Natural killer cell (primary cell): ENCODE data around the gene ASGR1. TPM values are rescaled to one million over a fixed set of nuclear protein-coding genes. Genes with fewer than 3 reads are reported as not detected.
"Not testable (repeated sequence)": the region's sequence is repeated elsewhere in the genome, so short reads cannot be mapped to it uniquely, and the experiment has no call there.

Source experiments
- ATAC-seq, 3 donors: fragments of 150-1000 bp in 2 of 3; fragments of 200-7000 bp in 1 of 3; cut with Tn5 transposase; 1 replicate in 1 of 3; 2 replicates in 2 of 3; pipeline ENCODE4 v1.10.0; 2021; ENCODE audit warnings: mild to moderate bottlenecking in 2 of 3, moderate library complexity in 2 of 3
- DNase-seq, 2 donors: peaks; one replicate each; pipeline versions ENCODE4 v3.0.0 to v3.0.0-alpha.2; 2013 to 2021; ENCODE audit warnings: mixed read lengths in 1 of 2
- H3K27ac ChIP-seq: one replicate; pipeline ENCODE4 v1.5.1; 2013; ENCODE audit warnings: mild to moderate bottlenecking, low read length
- H3K27me3 ChIP-seq: one replicate; pipeline ENCODE4 v1.6.1; 2013; ENCODE audit warnings: low read length; ENCODE audit not compliant: control insufficient read depth, insufficient read depth
- H3K36me3 ChIP-seq: one replicate; pipeline ENCODE4 v1.6.1; 2013; ENCODE audit warnings: low read length; ENCODE audit not compliant: control insufficient read depth, insufficient read depth
- H3K4me1 ChIP-seq: one replicate; pipeline ENCODE4 v1.6.1; 2013; ENCODE audit warnings: low read length; ENCODE audit not compliant: control insufficient read depth, insufficient read depth
- H3K4me3 ChIP-seq: one replicate; pipeline ENCODE4 v1.5.1; 2013; ENCODE audit warnings: low read length
- H3K9me3 ChIP-seq: one replicate; pipeline ENCODE4 v1.6.1; 2013; ENCODE audit warnings: low read length; ENCODE audit not compliant: control insufficient read depth, insufficient read depth
- H3K27ac Mint-ChIP-seq, 2 donors: one replicate each; pipeline ENCODE4 v1.8.0; 2022; ENCODE audit warnings: mild to moderate bottlenecking in 2 of 2, mixed read lengths in 2 of 2, moderate library complexity in 1 of 2
- H3K27me3 Mint-ChIP-seq, 2 donors: one replicate each; pipeline ENCODE4 v1.8.0; 2022; ENCODE audit warnings: low read depth in 2 of 2, mixed read lengths in 2 of 2
- H3K36me3 Mint-ChIP-seq: one replicate; pipeline ENCODE4 v1.8.0; 2022; ENCODE audit warnings: mixed read lengths
- H3K4me1 Mint-ChIP-seq, 2 donors: one replicate each; pipeline ENCODE4 v1.8.0; 2022; ENCODE audit warnings: mixed read lengths in 2 of 2
- H3K4me3 Mint-ChIP-seq: one replicate; pipeline ENCODE4 v1.8.0; 2022; ENCODE audit warnings: mild to moderate bottlenecking, moderate library complexity, mixed read lengths
- H3K9me3 Mint-ChIP-seq, 2 donors: one replicate each; pipeline ENCODE4 v1.8.0; 2022; ENCODE audit warnings: mixed read lengths in 2 of 2
- CTCF ChIP-seq: fragments of 200-600 bp; IDR thresholded peaks from one replicate; pipeline ENCODE4 v1.8.0; 2022; ENCODE audit warnings: antibody characterized with exemption
- WGBS: methylation state at CpG from one replicate; pipeline ENCODE4 v1.1.7; 2013; ENCODE audit warnings: missing lambda C conversion rate; ENCODE audit not compliant: insufficient coverage; 5-methylcytosine and 5-hydroxymethylcytosine counted together
- intact Hi-C: fragments of 100-400 bp; cut with micrococcal nuclease; formaldehyde crosslinking; loops from one replicate; pipeline ENCODE4 v1.14.2; 2022
- total RNA-seq, 4 donors: library from RNA; stranded (reverse); fragments of 120-200 nt in 1 of 4; gene quantifications; one replicate each; pipeline versions ENCODE4 v1.2.3 to v1.2.4, GENCODE V29; 2013 to 2022

ASGR1 gene
- total RNA-seq, 3 donors from 2014 or later (not counting 1 experiment from before 2014, with no cell fraction given), result 0.35 to 1.4 TPM; not detected in 1

- H3K9me3 ChIP-seq, H3K27me3 ChIP-seq, ATAC-seq, H3K36me3 ChIP-seq, H3K4me3 ChIP-seq, H3K27ac Mint-ChIP-seq, intact Hi-C loops, H3K4me1 Mint-ChIP-seq, H3K36me3 Mint-ChIP-seq, H3K4me1 ChIP-seq, H3K4me3 Mint-ChIP-seq, H3K27ac ChIP-seq, H3K9me3 Mint-ChIP-seq, DNase-seq: not testable (repeated sequence)
- peaks cover 0 to 11% of the 10 kb centered on the region in 2 donors for H3K27me3 Mint-ChIP-seq
- WGBS, result 95% methylated on average over 9 of the region's 10 CpGs
These were observed 10.2 kb downstream of the ASGR1 start for GRCh38 chr17:7168841-7169564.

- intact Hi-C loops, result no loop called here
- H3K4me1 ChIP-seq, result no peaks in the 10 kb centered on the region
- WGBS, result 87% methylated on average over 4 of the region's 4 CpGs
- Mint-ChIP-seq H3K9me3 (peaks cover 0 to 6% of the 10 kb centered on the region in 2 donors), H3K27ac (no peak overlapping the region), H3K36me3 (no peaks in the 10 kb centered on the region), H3K27me3 (peaks cover 0 to 11% of the 10 kb centered on the region in 2 donors), H3K4me1 (peaks cover 0 to 4% of the 10 kb centered on the region in 2 donors), H3K4me3 (no peak overlapping the region)
- H3K4me3 ChIP-seq, result no peak overlapping the region
- H3K9me3 ChIP-seq, result peaks cover 3% of the 10 kb centered on the region
- ATAC-seq (no peak), DNase-seq (no peak)
- H3K36me3 ChIP-seq, result no peaks in the 10 kb centered on the region
- H3K27ac ChIP-seq, result no peak overlapping the region
- TF ChIP-seq CTCF, result no peak
- no peaks in the 10 kb centered on the region for H3K27me3 ChIP-seq
These were observed 11.3 kb downstream of the ASGR1 start for GRCh38 chr17:7167832-7168231.

GRCh38 chr17:7166873-7167272 is 12.3 kb downstream of the ASGR1 start:
- Mint-ChIP-seq H3K27me3 (peaks cover 0 to 11% of the 10 kb centered on the region in 2 donors), H3K4me3 (no peak overlapping the region), H3K27ac (no peak overlapping the region), H3K4me1 (peaks cover 0 to 4% of the 10 kb centered on the region in 2 donors), H3K36me3 (no peaks in the 10 kb centered on the region), H3K9me3 (peaks cover 0 to 6% of the 10 kb centered on the region in 2 donors)
- Histone ChIP-seq H3K9me3 (peaks cover 3% of the 10 kb centered on the region), H3K27ac (no peak overlapping the region), H3K36me3 (no peaks in the 10 kb centered on the region), H3K4me3 (no peak overlapping the region), H3K27me3 (no peaks in the 10 kb centered on the region), H3K4me1 (no peaks in the 10 kb centered on the region)
- ATAC-seq (no peak), DNase-seq (no peak)
- WGBS, result 91% methylated on average over 7 of the region's 7 CpGs
- TF ChIP-seq CTCF, result no peak
- intact Hi-C loops, result no loop called here

- H3K27ac ChIP-seq, ATAC-seq, H3K4me1 ChIP-seq, H3K36me3 Mint-ChIP-seq, H3K36me3 ChIP-seq, H3K9me3 ChIP-seq, DNase-seq, H3K4me3 ChIP-seq, intact Hi-C loops, H3K27ac Mint-ChIP-seq, H3K27me3 ChIP-seq, H3K9me3 Mint-ChIP-seq, H3K4me3 Mint-ChIP-seq, H3K4me1 Mint-ChIP-seq: not testable (repeated sequence)
- WGBS, result 71% methylated on average over 10 of the region's 10 CpGs
- peaks cover 14 to 21% of the 10 kb centered on the region in 2 donors for H3K27me3 Mint-ChIP-seq
These were observed 19.6 kb downstream of the ASGR1 start for GRCh38 chr17:7159571-7159970.

DNA sequence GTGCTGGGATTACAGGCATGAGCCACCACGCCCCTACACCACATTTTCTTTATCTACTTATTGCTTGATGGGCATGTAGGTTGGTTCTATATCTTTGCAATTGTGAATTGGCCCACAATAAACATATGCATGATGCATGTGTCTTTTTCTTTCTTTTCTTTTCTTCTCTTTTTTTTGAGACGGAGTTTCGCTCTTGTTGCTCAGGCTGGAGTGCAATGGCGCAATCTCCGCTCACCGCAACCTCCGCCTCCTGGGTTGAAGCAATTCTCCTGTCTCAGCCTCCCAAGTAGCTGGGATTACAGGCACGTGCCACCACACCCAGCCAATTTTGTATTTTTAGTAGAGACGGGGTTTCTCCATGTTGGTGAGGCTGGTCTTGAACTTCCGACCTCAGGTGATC is 20.7 kb downstream of the ASGR1 start:
- H3K9me3 ChIP-seq, H3K27ac Mint-ChIP-seq, H3K4me3 Mint-ChIP-seq, DNase-seq, H3K27me3 ChIP-seq, H3K9me3 Mint-ChIP-seq, H3K4me1 ChIP-seq, H3K36me3 Mint-ChIP-seq, H3K27ac ChIP-seq, H3K4me1 Mint-ChIP-seq, H3K4me3 ChIP-seq, H3K36me3 ChIP-seq, intact Hi-C loops, ATAC-seq: not testable (repeated sequence)
- H3K27me3 Mint-ChIP-seq, result peaks cover 13 to 21% of the 10 kb centered on the region in 2 donors
- WGBS, result 95% methylated on average over 9 of the region's 10 CpGs
